EH (cell line): ENCODE measurements around the gene STPG3.

Source experiments
- DNase-seq: peaks from one replicate; pipeline ENCODE4 v3.0.0-alpha.2; 2015; ENCODE audit warnings: low read depth

The STPG3 gene

DNA sequence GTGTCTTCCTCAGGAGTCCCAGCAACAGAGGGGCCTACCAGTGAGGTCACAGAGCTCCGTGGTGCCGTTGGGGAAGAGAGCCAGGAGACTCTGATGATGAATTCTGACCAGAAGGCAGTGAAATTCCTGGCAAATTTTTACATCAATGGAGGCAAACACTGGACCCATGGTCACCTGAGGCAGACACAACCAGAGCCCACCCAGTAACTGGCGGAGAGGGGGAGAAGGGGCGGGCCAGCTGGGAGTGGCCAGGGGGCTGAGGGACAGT is at the start of gene STPG3:
STPG3 (plus strand) TSS at position 93 of the 268 bp plus-strand sequence; CDS start at position 94, 1 bp downstream.
- DNase-seq = no peak

DNA sequence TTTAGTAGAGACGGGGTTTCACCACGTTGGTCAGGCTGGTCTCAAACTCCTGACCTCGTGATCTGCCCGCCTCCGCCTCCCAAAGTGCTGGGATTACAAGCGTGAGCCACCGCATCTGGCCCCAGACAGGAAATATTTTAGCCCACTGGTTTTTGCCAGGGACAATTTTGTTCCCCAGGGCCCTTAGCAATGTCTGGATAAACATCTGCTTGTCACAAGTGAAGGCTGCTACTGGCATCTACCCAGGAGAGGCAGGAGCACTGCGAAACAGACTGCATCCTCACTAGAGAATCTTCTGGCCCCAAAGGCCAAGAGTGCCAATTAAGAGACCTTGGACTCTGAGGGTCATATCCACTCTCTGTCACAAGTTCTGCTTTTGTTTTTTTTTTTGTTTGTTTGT is 48.1 kb upstream of the STPG3 start:
- no peak for DNase-seq

DNA sequence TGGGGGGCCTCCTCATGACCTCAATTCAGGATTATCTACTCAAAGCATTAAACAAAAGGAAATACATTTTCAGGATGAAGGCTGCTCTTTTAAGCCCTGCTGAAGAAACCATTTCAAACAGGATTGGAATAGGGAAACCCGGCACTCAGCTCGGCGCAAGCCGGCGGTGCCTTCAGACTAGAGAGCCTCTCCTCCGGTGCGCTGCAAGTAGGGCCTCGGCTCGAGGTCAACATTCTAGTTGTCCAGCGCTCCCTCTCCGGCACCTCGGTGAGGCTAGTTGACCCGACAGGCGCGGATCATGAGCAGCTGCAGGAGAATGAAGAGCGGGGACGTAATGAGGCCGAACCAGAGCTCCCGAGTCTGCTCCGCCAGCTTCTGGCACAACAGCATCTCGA is 46.4 kb upstream of the STPG3 start:
- DNase-seq = no peak

DNA sequence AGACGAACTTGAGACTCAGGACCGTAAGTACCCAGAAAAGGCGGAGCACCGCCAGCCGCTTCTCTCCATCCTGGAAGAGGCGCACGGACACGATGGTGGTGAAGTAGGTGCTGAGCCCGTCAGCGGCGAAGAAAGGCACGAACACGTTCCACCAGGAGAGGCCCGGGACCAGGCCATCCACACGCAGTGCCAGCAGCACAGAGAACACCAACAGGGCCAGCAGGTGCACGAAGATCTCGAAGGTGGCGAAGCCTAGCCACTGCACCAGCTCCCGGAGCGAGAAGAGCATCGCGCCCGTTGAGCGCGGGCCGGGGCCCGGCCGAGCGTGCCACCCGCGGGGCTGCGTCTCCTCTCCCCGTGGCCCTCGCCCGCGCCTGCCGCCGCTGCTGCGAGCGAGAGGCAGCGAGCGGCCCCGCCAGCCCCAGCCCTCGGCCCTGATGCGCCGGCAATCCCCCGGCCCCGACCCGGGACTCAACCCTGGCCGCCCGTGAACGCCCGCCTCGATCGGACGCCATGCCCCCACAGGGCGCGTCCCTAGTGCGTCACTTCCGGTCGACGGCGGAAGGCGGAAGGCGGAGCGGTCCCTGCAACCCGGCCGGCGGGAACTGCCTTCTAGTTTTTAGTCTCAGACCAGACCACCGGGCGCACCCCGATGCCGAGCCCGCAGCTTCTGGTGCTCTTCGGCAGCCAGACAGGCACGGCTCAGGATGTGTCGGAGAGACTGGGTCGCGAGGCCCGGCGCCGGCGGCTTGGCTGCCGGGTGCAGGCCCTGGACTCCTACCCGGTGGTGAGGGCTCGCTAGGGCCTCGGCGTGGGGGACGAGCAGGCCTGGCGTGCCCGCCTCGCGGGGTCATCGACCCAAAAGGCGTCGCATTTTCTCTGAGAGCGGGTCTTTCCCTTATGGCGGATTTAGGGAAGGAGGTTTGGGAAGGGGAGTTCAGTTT is 45.7 kb upstream of the STPG3 start, which contains the start of the genes NDOR1 and TMEM203:
NDOR1 (plus strand) TSS at position 575 of the 944 bp plus-strand sequence; CDS start at position 653, 78 bp downstream.
TMEM203 (minus strand) TSS at position 523 of the 944 bp plus-strand sequence; CDS start at position 289, 234 bp downstream.
- peak; percentile 82 for DNase-seq

DNA sequence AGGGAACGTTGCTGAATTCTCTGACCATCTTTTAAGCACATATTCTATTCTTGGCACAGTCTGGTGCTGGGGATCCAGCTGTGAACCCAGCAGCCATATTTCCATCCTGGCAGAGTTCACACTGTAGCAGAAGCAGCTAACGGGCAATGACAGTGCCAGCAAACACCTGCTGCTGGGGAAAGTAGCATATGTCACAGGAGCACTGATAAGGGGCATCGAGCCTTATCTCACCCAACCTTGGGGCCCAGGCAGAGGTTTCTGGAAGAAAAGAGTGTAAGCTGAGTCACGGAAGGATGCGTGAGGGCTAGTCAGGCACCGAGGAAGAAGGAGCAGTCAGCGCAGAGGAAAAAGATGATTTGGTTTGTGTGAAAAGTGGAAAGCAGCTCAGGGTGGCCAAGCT is 44.5 kb upstream of the STPG3 start:
- DNase-seq = no peak

DNA sequence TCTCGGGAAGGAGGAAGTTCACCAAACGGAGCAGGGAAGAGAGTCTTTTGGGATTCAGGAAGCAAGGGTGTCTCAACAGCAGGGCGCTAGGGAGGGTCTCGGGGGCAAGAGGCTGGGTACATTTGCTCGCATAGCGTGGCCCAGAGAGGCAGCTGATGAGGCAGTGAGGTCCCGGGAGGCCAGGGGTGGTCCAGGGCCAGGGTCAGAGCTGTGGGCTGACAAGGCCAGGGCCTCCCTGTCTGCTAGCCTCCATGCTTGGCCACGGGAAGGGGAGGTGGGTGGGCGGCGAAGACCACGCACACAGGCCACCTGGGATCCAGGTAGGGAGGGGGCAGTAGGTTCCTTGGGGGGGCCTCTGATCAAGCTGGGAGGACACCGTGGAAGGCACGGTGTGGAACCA is 39.6 kb upstream of the STPG3 start:
- DNase-seq = no peak

DNA sequence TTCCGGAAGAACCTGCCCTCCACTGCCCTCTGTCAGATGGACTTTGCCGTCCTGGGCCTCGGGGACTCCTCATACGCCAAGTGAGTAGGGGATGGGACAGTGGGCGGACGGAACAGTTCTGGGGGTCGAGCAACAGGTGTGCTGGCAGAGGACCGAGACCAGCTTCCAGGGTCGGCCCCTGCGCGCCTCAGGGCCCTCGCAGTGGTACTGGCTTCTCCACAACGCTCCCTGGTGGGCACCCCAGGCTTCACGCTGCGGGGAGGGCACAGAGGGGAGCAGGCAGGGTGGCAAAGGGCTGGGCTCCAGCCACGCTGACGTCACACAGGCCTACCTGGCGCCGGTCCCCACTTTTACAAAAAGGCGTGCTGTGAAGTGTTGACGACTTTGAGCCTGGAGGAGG is 38.6 kb upstream of the STPG3 start:
- no peak for DNase-seq

DNA sequence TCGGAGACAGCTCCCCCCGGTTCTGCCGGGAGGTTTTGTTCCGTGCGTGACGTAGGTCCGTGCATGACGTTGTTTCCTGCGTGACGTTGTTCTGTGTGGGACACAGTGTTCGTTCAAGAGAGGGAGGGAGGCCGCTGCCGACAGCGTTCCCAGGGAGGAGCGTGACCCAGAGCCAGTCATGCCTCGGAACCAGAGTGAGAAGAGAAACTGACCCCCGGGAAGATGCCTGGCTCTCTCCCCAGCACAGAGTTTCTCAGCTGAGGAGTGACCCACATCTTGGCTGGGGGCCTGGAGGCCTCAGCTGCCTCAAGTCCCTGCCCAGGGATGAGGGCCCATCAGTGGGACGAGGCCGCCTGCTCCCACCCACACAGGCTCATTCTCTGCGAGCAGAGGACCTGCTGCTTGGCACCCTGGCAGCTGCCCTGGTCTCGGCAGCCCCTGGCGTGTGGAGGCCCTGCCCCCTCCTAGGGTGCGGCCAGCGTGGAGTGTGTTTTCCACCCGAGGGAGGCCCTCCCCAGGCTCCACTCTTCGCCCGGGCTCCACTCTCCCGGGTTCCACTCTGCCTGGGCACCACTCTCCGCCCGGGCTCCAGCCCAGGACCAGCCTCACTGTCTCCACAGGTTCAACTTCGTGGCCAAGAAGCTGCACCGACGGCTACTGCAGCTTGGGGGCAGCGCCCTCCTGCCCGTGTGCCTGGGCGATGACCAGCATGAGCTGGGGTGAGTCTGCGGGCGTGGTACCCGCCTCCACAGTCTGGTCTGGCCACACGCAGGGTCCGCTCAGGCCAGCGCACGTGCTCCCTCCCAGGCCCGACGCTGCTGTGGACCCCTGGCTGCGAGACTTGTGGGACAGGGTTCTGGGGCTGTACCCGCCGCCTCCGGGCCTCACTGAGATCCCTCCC is 37.7 kb upstream of the STPG3 start:
- DNase-seq = no peak

DNA sequence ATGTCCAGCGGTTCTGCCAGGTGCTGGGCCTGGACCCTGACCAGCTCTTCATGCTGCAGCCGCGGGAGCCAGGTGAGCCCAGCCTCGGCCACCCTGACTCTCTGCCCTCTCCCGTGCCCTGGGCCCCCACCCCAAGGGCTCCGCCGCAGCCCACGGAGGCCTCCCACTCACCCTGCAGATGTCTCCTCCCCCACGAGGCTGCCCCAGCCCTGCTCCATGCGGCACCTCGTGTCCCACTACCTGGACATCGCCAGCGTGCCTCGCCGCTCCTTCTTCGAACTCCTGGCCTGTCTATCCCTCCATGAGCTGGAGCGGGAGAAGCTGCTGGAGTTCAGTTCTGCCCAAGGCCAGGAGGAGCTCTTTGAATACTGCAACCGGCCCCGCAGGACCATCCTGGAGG is 36.5 kb upstream of the STPG3 start:
- DNase-seq = no peak

DNA sequence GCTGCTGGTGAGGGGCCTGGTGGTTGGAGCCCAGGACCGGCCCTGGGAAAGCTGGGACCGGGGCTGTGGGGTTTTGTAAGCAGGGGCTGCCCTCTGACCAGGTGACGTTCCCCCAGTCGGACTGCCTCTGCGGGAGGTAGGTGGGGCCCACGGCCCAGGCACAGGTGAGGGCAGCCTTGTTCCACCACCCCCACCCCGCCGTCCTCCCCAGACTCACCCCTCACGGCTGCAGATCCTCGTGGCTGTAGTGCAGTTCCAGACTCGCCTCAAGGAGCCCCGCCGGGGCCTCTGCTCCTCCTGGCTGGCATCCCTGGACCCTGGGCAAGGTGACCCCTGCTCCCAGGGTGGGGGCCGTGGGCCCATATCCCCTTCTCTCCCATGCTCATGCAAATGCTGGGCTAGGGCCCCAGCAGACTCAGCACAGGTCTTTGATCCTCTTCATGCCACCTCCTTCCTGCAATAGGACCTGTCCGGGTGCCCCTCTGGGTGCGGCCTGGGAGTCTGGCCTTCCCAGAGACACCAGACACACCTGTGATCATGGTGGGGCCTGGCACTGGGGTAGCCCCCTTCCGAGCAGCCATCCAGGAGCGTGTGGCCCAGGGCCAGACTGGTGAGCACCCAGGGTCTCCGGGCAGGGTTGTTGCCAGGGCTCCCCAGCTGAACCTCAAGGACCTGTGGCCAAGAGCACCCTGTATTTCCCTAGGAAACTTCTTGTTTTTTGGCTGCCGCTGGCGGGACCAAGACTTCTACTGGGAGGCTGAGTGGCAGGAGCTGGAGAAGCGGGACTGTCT is 35.7 kb upstream of the STPG3 start:
- DNase-seq = no peak

DNA sequence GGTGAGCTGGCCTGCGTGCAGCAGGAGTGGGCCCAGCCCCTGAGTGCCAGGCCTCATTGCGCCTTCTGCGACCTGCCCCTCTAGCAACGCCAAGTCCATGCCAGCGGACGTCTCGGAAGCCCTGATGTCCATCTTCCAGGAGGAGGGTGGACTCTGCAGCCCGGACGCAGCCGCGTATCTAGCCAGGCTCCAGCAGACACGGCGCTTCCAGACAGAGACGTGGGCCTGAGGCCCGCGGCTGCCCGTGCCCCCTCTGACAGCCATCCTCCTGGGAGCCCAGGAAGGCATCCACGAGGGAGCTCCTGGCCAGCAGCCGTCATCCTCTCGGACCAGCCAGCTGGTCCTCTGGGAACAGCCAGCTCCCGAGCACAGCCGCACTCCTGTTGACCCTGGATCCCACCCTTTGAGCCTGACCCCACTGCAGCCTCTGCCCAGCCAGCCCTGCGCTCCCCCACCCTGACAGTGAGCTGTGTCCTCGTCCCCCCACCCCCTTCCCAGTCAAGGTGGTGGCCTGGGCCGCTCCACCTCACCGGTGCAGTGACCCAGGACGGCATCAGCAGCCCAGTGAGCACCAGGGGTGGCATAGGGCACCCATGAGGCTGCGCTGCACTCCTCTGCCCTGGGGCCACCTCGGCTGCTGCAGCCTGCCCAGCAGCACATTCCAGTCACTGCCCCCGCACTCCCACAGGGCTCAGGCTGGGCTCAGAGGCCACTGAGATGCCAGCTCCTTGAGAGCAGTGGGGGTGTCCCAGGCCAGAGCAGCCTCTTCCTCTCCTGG is 34.7 kb upstream of the STPG3 start:
- no peak for DNase-seq

DNA sequence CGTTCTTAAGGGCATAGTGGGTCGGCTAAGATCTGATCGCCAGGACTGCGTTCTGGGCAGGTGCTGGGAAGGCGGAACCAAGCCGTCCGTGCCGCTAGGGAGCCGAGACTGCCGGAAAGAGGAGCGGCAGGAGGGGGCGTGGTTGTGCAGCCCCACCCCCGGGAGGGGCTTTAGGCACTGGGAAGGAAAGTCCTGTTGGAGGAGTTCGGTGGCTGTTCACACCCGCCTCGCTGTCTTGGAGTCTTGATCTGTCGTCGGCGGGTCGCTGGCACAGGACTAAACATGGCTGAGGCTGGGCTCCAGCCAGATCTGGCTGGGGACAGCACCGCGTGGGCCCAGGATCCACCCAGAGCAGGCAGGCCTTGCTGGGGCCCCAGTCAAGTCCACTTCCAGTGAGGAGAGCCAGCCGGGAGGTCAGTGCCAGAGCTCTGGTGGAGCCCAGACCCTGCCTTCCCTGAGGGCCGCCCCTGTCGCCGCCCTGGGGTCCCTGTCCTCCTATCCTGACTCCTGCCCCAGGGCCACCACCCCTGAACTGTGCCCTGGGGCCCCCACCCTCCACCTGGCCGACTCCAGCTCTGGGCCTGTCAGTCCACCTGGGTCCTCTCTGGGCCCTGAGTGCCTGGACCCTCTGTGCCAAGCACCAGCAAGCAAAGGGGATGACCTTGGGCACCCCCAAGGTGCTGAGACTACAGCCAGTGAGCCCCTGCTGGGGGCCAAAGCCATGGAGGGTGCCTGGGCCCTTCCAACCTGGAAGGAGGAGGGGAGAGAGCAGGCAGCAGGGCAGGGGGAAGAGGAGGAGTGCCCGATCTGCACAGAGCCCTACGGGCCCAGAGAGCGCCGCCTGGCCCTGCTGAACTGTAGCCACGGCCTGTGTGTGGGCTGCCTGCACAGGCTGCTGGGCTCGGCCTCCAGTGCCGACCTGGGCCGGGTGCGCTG is 33.5 kb upstream of the STPG3 start:
- no peak for DNase-seq

DNA sequence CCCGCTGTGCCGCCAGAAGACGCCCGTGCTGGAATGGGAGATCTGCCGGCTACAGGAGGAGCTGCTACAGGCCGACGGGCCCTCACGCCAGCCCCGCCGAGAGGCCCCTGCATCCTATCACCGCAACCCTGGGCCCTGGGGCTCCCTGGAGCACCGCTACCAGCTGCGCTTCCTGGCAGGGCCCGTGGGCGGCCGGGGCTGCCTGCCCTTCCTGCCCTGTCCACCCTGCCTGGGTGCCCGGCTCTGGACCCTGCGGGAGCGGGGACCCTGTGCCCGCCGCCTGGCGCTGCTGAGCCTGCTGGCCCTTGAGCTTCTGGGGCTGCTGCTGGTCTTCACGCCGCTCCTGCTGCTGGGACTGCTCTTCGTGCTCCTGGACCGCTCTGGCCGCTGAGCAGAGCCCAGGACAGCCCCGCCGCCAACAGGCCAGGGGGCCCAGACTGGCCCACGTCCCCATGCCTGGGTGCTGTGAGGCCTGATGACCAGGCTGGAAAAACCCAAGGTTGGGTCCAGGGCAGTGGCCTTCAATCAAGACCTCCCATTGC is 32.8 kb upstream of the STPG3 start:
- no peak for DNase-seq

DNA sequence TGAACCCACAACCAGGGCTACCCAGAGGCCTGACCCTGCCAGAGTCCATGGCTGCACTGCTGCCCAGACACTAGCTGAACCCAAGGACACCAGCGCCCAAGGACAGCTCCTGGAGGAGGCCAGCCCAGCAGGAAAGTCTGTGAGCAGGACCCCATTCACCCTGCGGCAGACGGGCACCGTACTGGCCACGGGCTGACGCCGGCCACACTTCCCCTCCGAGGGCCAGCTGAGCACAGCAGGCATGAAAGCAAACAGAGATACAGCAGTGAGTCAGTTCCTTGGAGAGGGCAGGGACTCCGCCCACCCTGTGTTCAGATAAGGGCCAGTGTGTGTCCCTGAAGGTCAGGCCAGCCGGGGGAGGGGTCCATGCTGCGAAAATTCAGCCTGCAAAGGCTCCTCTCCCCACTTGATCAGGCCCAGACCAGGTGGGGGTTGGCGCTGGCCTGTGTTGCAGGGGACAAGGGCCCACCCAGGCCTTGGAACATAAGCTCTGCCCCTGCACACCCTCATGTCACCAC is 32.3 kb upstream of the STPG3 start:
- DNase-seq = peak; percentile 31

DNA sequence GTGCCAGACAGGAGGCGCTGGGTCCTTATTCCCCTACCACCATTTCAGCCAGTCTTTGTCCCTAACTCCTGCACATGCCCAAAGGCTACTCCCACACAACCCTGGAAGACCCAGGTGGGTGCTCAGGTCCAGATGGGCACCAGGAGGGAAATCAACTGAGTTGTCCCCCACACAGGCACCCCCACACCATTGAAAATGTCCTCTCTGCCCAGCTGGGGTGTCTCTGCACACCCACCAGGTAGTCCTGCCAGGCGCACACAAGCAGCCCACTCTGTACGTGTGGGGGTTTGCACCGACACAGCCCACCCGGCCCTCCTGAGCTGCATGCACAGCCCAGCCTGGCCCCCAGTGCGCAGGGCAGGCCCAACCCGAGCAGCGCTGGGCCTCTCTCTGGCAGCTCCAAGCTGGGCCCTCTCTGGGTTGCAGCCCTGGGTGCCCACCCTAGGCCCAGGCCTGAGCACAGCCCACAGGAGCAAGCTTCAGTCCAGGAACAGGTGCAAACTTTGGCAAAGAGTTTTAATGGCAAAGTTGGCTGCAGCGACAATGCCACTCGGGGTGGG is 31.2 kb upstream of the STPG3 start:
- DNase-seq = no peak

DNA sequence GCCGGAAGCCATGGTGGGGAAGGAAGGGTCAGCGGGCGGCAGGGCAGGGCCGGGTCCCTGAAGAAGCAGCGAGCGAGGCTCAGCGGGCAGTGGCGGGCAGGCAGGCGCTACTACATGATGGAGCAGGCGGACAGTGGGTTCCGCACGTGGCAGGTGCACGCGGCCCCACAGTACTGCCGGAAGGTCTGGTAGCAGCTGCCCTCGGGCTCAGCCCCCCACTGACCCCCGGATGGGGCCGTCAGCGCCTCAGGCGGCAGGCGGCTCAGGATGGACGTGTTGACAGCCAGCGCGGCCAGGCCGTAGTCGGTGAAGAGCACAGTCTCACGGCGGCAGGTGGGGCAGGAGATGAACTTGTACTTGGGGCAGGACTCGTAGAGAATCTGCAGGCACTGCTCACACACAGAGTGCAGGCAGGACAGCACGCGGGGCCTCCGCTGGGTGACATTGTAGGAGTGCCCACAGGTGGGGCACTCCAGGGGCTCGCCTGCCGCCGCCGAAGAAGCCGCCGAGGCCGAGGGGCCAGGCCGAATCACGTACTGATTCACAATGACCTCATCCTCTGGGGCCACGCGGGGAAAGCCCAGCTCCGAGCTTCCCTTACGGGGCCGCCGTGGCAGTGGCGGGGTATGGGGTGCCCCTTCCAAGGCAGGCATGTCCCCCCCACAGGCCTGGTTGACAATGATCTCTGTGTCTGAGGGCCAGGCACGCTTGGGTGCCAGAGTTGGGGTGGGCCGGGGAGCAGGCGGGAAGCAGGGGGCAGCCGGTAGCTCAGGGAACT is 30.6 kb upstream of the STPG3 start:
- no peak for DNase-seq

DNA sequence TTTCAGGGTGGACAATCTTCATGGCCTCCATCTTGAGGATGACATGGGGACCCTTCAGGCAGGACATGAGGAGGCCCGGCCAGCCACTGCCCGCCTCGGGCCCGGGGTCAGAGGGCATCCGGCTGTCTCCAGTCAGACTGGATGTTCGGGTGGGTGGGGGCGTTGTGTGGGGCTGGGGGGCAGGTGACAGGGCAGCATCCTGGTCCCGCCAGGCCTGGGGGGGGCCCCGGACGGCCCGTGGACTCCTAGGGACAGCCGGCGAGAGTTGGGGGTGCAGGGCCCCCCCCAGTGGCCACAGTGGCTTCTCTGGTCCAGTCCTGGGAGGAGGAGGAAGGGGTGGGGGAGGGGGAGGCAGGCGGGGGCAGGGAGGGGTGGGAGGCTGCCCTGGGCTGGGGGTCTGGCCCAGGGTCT is 30.0 kb upstream of the STPG3 start:
- no peak for DNase-seq

DNA sequence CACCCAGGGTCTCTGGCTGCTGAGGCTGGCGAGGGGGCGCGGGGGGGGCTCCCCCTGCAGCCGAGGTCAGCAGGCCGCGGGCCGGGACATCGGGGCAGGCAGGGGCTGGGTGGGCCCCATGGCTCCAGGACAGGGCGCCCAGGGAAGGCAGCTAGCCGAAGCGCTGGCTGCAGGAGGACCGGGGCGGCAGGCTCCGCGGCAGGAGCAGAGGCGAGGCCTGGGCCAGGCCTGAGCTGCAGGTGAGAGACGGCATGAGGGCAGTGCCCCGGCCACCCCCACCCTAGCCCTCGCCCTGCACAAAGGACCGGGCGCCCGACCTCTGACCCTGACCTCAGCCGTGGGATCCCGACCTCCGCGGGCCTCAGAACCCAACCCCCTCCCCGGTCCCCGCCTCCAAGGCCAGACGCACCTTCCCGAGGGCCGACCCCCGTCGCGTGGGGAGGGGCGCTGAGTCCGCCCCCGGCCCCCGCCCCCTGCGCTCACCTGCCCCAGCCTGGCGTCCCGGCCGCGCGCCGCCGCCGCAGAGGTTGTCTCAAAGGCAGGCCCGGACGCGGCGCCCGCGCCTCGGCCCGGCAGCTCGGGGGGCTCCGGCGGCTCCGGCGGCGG is 29.5 kb upstream of the STPG3 start:
- DNase-seq = no peak
